ENCODE data around the gene ZNF365.
A peak's percentile ranks its signal among the peaks of the same experiment; 100 is the strongest.
"Not testable (repeated sequence)": the region's sequence is repeated elsewhere in the genome, so short reads cannot be mapped to it uniquely, and the experiment has no call there.

Gene ZNF365

DNA sequence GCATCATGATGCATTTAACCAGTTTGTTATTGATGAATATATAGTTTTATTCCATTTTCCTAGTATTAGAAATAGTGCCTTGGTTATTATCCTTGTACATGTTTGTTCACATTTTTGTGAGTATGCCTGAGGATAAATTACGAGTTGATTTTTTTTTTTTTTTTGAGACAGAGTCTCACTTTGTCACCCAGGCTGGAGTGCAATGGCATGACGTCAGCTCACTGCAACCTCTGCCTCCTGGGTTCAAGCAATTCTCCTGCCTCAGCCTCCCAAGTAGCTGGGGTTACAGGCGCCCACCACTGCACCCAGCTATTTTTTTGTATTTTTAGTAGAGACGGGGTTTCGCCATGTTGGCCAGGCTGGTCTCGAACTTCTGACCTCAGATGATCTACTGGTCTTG is 4.7 kb downstream of the ZNF365 start:
- not testable (repeated sequence) for DNase-seq

- no peak for DNase-seq
These were observed 5.2 kb downstream of the ZNF365 start for GRCh38 chr10:62379394-62379793.

DNA sequence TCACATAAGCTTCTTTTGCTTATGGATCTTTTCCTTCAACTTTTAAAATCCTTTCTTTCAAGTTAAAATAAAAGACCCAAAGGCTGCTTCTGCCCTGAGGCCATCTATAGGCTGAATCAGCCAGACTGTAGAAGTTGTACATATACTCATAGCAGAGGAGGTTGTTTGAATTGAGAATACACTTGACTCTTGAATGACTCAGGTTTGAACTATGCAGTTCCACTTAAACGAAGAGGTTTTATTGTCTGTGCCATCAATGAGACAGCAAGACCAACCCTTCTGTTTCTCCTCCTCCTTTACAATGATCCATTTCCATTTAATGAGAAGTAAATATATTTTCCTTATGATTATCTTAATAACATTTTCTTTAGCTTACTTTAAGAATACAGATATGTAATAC is 5.8 kb downstream of the ZNF365 start:
- no peak for DNase-seq

DNA sequence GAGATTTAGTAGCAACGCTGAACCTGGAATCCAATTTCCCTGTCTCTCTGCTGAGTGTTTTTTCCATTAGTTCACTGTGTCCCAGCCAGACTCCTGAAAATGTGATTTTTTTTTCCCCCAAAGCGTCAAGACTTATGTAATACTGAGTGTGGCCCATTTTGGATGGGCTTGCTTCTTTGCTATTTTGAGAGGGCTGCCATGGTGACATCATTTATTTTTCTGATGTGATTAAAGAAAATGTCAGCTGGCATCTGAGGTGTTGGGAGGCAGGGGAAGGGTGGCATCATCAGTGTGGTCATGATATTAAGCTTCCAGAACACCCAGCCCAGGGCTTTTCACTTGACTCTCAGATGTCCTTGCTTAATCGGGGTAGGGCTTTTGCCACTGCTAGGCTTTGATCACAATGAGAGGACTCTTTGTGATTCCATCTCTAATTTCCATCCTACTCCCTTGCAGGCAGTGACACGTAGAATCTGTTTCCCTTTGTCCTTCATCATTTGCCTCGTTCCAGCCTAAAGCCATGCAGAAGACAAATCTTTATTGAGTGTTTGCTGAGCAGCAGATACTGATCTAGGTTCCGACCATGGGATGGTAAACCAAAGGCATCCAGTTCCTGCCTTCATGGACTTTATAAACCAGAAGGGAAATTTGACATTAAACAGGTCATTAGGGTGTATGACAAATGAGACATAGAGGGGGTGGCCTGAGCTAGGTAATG is 7.4 kb downstream of the ZNF365 start:
- DNase-seq = no peak

- no peak for DNase-seq
These were observed 8.7 kb downstream of the ZNF365 start for GRCh38 chr10:62382831-62383230.

DNA sequence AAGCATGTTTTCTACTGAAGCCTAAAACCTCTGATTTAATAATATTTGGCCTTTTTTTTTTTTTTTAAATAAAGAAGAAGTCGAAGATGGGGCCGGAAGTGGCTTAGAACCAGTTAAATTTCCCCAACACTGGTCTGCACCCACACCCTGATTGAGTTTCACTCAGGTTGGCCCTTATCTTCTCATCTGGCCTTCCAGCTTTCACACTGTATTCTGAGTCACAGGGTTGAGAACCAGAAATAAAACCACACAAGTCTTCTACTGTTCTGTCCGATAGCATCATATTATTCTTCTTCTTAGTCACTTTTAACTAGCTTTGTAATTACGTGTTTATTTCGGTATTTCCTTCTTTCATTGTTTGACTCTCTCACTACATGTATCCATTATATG is 9.9 kb downstream of the ZNF365 start:
- peak; percentile 22 for DNase-seq

DNA sequence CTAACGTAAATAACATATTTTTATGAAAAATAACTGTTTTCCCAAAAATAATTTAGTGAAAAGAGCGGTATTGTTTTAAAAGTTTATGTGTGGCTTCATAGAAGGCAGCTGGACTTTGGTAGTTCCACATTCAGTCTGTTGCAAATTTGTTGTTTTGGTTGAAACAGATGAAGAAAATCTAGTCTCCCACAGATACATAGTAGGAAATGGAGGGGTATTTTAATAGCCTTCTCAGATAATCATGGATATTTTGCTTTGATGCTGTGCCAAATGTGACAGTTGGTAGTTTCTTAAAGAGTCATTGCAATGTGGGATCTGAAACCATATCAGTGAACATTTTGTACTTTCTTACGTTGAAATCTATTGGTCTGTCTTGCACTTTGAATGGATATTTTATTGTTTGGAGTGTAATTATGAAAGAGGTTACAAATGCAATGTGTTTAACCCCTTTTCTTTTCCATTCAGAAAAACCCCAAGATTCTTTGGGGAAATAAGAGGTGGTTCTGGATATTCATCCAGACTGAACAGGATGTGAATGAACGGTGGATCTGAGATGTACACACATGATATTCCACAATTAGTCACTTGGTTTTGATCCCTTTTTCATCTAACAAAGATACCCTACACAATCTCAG is 10.4 kb downstream of the ZNF365 start:
- DNase-seq = no peak

DNA sequence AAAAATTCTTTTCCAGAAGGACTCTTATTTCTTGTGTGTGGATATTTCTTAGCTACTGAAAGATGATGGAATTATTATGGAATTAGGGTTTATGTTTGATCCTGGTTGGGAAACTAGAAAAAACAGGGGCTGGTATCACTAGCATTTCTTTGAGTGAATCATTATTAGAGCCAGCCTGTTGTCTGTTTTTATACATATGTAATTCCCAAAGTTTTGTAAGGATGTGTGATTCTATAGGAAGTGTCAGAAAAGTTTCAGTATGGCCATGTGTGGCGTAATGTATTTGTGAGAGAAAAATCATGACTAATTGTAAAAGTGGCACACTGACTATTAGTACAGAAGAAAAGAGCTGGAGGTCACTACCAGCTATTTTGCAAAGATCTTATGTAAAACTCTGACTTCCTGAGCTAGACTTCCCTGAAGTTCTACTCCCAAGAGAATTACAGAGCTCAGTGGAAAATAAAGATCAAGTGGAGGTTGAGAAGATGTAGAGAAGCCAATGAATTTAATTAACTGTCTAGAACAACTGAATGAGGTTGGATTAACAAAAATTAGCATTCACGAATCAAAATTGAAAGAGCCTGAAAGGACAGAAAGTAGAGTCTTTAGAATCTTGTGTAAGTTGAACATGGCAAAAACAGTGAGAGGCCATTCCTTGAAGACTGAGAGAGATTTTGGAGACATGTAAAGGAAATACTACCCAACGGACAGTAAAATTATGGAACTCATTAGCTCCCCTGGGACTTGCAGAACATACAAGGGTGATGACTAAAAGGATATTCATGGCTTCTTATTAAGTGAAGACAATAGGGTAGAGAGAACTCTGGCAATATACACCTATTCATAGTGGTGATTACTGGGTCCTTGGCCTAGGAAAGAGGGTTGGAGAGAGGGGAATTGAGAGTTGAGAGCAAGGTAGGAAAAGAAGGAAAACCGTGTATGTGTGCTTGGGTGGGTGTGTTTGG is 12.5 kb downstream of the ZNF365 start:
- no peak for DNase-seq

DNA sequence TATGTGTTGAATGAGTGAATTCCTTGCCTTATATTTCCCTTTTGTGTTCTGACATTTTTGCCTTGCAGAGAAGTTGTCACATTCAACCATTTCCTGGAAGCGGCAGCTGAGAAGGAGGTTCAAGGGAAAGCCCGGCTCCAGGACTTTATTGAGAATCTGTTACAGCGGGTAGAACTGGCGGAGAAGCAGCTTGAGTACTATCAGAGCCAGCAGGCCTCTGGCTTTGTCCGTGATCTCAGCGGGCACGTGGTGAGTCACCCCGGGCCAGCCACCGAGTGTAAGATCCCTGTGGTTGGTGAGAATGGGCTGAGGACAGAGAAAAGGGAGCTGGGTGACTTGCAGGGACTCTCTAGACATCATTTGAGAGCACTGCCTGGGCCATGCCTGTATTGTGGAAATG is 14.2 kb downstream of the ZNF365 start:
- no peak for DNase-seq

GRCh38 chr10:62390497-62391176 is 16.5 kb downstream of the ZNF365 start:
- no peak for DNase-seq

DNA sequence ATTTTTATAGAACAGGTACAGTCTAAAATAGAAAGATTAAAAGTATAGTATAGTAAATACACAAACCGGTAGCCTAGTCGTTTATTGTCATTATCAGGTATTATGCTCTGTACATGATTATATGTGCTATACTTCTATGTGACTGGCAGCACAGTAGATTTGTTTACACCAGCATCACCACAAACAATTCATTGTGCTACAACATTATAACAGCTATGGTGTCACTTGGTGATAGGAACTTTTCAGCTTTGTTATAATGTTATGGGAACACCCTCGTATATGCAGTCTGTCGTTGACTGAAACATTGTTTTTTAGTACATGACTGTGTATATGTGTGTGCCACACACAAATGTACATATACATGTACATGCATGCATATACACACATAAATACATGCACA is 19.1 kb downstream of the ZNF365 start:
- no peak for DNase-seq

DNA sequence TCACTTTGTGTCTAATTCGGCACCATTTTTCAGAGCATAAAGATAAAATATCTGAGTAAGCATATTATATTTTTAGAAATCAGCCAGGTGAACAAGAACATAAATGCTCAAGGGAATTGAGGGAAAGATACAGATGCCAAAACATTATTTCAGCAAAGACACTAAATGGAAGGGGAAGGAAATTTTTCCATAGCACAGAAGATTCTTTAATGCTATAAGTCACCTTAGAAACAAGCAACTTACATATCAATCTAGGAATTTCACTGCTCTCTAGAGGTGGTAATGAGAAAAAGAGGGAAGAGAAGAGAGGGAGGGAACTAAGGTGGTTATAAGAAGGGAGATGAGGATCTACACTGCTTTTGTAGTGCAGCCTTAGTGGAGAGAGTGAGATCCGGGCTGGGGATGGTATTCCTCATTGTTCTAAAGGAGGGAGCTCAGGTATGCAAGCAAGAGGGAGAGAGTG is 20.4 kb downstream of the ZNF365 start:
- no peak for DNase-seq

- no peak for DNase-seq
These were observed 21.7 kb downstream of the ZNF365 start for GRCh38 chr10:62395892-62396291.

GRCh38 chr10:62396864-62397263 is 22.7 kb downstream of the ZNF365 start:
- DNase-seq = no peak

DNA sequence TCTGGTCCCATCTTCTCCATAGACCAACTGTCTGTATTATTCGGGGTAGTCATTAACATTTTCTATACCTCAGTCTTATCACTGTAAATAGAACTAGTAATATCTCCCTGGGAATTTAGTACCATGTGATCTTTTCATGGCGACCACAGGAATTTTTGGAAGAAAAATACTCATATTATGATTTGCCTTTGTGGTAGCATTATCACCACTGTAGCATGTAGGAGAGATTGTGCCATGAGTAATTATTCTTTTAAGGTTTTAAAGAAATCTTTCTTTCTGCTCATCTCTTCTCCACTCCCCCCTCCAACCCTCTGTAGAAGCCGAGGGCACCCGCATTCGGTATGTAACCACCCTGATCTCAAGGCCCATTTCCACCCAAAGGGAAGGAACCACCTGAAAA is 25.0 kb downstream of the ZNF365 start:
- DNase-seq = no peak

- no peak for DNase-seq
These were observed 28.3 kb downstream of the ZNF365 start for GRCh38 chr10:62402508-62402907.

DNA sequence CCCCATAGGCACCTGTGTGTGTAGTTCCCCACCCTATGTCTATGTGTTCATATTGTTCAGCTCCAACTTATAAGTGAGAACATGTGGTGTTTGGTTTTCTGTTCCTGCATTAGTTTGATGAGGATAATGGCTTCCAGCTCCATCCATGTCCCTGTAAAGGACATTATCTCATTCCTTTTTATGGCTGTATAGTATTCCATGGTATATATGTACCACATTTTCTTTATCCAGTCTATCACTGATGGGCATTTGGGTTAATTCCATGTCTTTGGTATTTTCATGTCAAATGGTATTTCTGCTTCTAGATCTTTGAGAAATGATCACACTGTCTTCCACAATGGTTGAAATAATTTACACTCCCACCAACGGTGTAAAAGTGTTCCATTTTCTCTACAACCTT is 36.4 kb downstream of the ZNF365 start:
- DNase-seq = not testable (repeated sequence)

DNA sequence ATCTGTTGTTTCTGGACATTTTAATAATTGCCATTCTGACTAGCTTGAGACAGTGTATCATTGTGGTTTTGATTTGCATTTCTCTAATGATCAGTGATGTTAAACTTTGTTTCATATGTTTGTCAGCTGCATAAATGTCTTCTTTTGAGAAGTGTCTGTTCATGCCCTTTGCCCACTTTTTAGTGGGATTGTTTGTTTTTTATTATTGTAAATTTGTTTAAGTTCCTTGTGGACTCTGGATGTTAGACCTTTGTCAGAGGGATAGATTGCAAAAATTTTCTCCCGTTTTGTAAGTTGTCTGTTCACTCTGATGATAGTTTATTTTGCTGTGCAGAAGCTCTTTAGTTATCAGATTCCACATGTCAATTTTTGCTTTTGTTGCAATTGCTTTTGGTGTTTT is 36.8 kb downstream of the ZNF365 start:
- not testable (repeated sequence) for DNase-seq

DNA sequence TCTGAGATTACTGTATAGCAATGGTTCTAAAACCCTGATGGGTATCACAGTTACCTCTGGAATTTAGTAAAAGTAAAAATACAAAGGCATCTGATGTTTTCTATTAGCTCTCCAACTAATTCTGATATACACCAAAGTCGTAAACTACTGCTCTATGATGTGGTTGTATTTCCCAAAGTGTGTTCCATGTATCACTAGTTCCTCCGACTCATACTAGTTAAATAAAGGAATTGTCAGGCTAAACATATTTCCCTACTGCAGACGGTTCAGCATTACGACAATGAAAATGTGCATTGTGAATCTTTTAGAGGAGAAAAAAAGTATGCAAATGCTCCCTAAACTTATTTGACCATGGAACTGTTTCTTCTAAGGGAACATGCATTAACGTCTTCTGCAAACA is 38.9 kb downstream of the ZNF365 start:
- no peak for DNase-seq

DNA sequence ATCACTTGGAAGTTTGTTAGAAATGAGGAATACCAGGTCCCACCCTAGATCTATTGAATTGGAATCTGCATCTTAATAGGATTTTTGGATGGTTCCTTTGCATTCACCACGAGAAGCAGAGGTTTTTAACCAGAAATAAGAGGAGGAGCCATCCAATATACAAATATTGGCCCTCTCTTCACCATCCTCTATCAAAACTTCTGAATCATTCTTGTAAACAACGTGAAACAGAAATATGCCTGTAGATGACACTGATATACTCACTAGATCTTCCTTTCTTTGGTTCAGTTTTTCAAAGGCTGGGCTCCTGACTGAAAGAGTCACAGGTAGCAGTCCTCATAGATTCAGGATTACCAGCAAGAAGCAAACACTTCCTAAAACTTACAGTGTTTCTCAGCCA is 39.5 kb downstream of the ZNF365 start:
- DNase-seq = no peak

DNA sequence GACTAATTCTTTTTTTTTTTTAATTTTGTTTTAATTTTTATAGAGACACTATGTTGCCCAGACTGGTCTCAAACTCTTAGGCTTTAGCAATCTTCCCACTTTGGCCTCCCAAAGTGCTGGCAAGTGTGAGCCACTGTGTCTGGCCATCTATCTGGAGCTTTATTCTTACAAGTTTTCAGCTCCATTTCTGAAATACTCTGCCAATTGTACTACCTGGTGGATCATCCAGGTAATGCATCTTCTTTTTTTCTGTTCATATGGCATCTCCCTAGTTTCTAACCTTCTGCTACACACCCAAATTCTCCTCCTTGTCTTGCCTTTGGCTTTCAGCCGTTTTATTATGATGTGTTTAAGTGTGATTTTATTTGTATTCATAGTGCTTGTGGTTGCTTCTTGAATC is 40.2 kb downstream of the ZNF365 start:
- no peak for DNase-seq

DNA sequence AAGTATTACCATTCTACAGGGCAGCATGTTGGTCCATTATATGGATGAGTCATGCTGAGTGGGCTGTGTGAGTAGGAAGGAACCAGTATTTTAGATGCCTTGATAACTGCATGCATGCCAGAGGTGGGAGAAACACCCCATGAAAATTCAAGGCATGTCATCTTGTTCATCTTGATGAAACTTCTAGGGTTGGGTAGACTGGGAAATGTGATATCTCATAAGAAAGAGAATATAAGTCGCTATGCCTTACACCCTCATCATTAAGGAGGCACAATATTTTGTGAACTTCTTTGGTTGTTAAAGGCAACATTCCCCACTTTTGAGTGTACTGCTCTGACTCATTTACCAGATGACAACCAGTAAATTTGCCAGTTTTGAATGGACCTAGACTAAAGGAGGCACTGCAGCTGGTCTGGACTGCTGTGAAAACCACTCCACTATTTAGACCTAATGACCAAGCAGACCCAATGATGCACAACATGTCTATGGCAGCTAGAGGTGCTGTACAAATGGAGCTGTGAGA is 48.0 kb downstream of the ZNF365 start:
- DNase-seq = no peak

DNA sequence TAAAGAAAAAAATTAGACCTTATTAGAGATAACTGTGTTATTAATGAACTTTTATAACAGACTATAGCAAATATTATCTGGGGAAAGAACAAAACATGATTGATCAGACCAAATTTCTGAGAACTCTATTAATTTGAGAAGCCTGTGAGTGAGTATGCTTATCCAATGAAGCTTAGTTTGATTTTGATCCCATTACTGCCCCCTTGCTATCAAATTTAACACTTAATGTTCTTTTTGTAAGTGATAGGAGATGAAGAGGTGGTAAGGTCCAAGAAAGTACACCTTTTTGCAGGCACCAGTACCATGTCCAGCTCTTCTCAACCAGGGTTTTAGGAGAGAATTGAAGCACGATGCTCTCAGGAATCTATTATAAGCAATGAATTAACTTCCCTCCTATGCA is 49.9 kb downstream of the ZNF365 start:
- DNase-seq = no peak

Measured in stimulated activated CD4-positive, alpha-beta T cell treated with anti-CD3 and anti-CD28 coated beads, Interleukin-12 subunit alpha, Interleukin-12 subunit beta, amount 100 ng/mL, for 4 hours (primary cell).